Dermis microvascular lymphatic vessel endothelial cell (primary cell): Measurements from ENCODE around the gene SNX30. TPM values are rescaled to one million over a fixed set of nuclear protein-coding genes. Genes with fewer than 3 reads are reported as not detected.

Experiments used
- DNase-seq, 2 donors: peaks; one replicate each; pipeline versions ENCODE4 v3.0.0 to v3.0.0-alpha.2; 2010; ENCODE audit warnings: low read depth in 2 of 2
- total RNA-seq: library from RNA; depleted of rRNA; stranded (reverse); fragments of >200 nt; gene quantifications from 2 replicates; pipeline ENCODE4 v1.2.1, GENCODE V29; 2014

The SNX30 gene
- total RNA-seq, 1 donor from 2014 or later: 5.9 TPM

- no peak for DNase-seq
Measured at GRCh38 chr9:112917987-112918362, 167.4 kb downstream of the SNX30 start.

DNA sequence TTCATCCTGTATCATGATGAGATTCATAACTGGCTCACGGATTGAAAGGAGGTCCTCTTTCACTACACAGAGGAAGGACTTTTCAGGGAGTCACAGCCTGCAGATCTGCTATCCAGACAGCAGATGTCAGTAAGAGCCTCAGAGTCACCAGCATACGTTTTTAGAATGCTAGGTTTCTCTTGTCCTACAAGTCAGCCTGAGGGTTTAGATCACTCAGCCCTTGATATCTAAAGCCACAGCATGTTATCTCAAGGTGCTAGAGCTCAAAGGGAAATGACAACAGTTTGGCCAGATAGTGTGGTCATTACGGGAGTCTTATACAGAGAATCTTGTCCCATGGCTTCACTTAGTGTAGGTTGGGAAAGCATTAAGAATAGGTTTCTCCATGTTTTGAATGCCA lies 171.0 kb downstream of the SNX30 start:
- DNase-seq: peak; percentile 12 to 49

Other genes with a start within 250 kb of the SNX30 start
- 16.3 and 18.3 TPM in 2 replicates for gene INIP, start 32.6 kb upstream of the SNX30 start, total RNA-seq
- gene SLC46A2, start 140.1 kb downstream of the SNX30 start, total RNA-seq: not detected in 2 replicates